ENCODE results near the gene FNIP1. TPM values are rescaled to one million over a fixed set of nuclear protein-coding genes. Genes with fewer than 3 reads are reported as not detected.

Gene FNIP1
- total and polyA plus RNA-seq, 9 of the 15 experiments (the other 6 are each of a cell fraction or from before 2014, with no cell fraction given) = 5.0 to 32.8 (median 18.4) TPM

DNA sequence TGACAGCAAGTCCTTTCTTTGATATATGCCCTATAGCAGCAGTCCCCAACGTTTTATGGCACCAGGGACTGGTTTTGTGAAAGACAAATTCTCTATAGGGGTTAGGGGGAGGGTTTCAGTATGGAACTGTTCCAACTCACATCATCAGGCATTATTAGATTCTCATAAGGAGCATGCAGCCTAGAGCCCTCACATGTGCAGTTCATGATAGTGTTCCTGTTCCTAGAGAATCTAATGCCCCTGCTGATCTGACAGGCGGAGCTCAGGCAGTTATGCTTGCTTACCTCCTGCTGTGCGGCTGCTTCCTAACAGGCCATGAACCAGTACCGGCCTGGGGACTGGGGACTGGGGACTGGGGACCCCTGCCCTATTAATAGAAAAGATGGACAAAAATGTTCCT lies 159.1 kb downstream of the FNIP1 start (continued):
- TF ChIP-seq SNIP1 (IDR thresholded peaks at IDR 0.05; ENCODE audit: low read depth) (no peak), NFIC (IDR thresholded peaks at IDR 0.05) (peak; percentile 64), ELF4 (CRISPR knock-in tag; IDR thresholded peaks at IDR 0.05) (no peak), HNRNPUL1 (IDR thresholded peaks at IDR 0.05; ENCODE audit: low read length) (no peak), DPF2 (IDR thresholded peaks at IDR 0.05) (0 out of 2 replicates have a peak, but pooled peaks have one; percentile 15), ADNP (tag; IDR thresholded peaks at IDR 0.05) (no peak), TEAD4 (IDR thresholded peaks at IDR 0.05; ENCODE audit: low read length) (0 out of 2 replicates have a peak, but pooled peaks have one; percentile 12), TEAD4 (CRISPR knock-in tag; IDR thresholded peaks at IDR 0.05; ENCODE audit: borderline replicate concordance) (no peak), EWSR1 (IDR thresholded peaks at IDR 0.05; ENCODE audit: borderline replicate concordance, low read depth, partially characterized antibody) (no peak), RB1 (IDR thresholded peaks at IDR 0.05; ENCODE audit: low read depth) (no peak), ZNF431 (CRISPR knock-in tag; IDR thresholded peaks at IDR 0.05) (no peak), CBFA2T2 (conservative IDR thresholded peaks at IDR 0.05) (0 out of 2 replicates have a peak, but pooled peaks have one; percentile 16), SMARCE1 (IDR thresholded peaks at IDR 0.05) (no peak), KAT2B (IDR thresholded peaks at IDR 0.05; ENCODE audit: low read depth, low read length) (no peak), EP400 (IDR thresholded peaks at IDR 0.05) (no peak), TAL1 (IDR thresholded peaks at IDR 0.05) (0 out of 2 replicates have a peak, but pooled peaks have one; percentile 7)
- TF ChIP-seq, protein P1, sequence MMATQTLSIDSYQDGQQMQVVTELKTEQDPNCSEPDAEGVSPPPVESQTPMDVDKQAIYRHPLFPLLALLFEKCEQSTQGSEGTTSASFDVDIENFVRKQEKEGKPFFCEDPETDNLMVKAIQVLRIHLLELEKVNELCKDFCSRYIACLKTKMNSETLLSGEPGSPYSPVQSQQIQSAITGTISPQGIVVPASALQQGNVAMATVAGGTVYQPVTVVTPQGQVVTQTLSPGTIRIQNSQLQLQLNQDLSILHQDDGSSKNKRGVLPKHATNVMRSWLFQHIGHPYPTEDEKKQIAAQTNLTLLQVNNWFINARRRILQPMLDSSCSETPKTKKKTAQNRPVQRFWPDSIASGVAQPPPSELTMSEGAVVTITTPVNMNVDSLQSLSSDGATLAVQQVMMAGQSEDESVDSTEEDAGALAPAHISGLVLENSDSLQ (IDR thresholded peaks at IDR 0.05) = peak; percentile 38; the same call in 1 of the 2 replicates
- TF ChIP-seq, protein P2, sequence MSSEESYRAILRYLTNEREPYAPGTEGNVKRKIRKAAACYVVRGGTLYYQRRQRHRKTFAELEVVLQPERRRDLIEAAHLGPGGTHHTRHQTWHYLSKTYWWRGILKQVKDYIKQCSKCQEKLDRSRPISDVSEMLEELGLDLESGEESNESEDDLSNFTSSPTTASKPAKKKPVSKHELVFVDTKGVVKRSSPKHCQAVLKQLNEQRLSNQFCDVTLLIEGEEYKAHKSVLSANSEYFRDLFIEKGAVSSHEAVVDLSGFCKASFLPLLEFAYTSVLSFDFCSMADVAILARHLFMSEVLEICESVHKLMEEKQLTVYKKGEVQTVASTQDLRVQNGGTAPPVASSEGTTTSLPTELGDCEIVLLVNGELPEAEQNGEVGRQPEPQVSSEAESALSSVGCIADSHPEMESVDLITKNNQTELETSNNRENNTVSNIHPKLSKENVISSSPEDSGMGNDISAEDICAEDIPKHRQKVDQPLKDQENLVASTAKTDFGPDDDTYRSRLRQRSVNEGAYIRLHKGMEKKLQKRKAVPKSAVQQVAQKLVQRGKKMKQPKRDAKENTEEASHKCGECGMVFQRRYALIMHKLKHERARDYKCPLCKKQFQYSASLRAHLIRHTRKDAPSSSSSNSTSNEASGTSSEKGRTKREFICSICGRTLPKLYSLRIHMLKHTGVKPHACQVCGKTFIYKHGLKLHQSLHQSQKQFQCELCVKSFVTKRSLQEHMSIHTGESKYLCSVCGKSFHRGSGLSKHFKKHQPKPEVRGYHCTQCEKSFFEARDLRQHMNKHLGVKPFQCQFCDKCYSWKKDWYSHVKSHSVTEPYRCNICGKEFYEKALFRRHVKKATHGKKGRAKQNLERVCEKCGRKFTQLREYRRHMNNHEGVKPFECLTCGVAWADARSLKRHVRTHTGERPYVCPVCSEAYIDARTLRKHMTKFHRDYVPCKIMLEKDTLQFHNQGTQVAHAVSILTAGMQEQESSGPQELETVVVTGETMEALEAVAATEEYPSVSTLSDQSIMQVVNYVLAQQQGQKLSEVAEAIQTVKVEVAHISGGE (CRISPR knock-in tag; IDR thresholded peaks at IDR 0.05) = no peak
- TF ChIP-seq, protein P3, sequence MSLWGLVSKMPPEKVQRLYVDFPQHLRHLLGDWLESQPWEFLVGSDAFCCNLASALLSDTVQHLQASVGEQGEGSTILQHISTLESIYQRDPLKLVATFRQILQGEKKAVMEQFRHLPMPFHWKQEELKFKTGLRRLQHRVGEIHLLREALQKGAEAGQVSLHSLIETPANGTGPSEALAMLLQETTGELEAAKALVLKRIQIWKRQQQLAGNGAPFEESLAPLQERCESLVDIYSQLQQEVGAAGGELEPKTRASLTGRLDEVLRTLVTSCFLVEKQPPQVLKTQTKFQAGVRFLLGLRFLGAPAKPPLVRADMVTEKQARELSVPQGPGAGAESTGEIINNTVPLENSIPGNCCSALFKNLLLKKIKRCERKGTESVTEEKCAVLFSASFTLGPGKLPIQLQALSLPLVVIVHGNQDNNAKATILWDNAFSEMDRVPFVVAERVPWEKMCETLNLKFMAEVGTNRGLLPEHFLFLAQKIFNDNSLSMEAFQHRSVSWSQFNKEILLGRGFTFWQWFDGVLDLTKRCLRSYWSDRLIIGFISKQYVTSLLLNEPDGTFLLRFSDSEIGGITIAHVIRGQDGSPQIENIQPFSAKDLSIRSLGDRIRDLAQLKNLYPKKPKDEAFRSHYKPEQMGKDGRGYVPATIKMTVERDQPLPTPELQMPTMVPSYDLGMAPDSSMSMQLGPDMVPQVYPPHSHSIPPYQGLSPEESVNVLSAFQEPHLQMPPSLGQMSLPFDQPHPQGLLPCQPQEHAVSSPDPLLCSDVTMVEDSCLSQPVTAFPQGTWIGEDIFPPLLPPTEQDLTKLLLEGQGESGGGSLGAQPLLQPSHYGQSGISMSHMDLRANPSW (CRISPR knock-in tag; IDR thresholded peaks at IDR 0.05) = no peak

Measured in K562 (cell line).